HG02610 (cell line): Measurements from ENCODE around the gene TRIM25.

ENCODE experiments used
- ATAC-seq: cut with Tn5 transposase; IDR thresholded peaks from one replicate; pipeline ENCODE4 v1.9.1; 2021; ENCODE audit warnings: mild to moderate bottlenecking, moderate library complexity; ENCODE audit not compliant: unreplicated experiment

TRIM25 gene

DNA sequence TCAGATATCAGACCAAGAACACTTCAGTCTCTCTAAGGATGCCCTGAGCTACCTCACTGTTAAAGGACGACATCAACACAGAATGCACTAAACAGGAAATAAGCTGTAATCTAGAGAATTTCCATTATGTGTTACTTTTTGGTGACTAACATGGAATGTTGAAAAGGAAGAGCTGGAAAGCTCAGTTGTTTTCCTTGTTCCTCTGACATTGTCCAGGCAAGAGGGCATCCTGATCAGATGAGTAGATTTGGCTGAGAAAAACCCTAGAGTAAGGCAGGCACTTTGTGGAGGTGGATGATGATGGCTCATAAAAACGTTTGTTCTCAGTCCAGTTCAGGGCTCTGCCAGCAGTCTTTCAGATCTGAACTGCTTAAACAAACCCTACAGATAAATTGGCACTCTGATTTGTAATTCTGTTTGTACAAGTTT lies 45.9 kb downstream of the TRIM25 start:
- ATAC-seq: no peak

DNA sequence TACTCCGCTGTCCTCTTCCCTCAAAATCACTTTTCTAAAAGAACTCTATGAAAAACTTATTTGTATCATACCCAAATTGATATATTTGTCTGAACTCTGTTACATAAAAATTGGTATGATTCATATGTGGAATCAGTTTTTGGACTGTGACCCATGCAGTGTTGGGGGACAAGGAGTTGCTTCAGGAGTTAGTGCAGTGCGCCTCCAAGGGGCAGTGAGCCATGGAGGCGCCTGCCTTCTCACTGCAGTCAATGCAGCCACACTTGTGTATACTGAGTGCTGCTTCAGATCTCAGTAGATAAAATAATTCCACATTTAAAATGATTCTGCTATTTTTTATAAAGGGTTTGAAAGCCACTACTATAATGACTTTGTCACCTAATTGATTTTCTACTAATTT lies 47.4 kb downstream of the TRIM25 start:
- ATAC-seq: no peak

DNA sequence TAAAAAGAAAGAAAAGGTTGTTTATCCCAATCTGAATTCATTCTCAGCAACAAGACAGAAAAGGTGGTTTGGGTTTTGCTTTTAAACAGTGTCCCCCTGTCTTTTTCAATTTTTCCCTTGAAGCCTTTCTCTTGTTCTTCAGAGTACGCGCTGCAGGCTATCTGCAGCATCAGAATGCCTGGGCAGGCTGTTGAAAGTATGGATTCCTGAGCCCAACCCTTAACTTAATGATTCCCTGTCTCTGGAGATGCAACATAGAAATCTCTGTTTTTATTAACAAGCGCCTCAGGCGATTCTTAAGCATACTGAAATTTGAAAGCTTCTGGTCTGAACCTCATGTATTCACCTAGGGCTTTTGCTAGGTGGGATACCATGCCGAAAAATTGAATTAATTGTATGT lies 47.8 kb downstream of the TRIM25 start:
- ATAC-seq: no peak

DNA sequence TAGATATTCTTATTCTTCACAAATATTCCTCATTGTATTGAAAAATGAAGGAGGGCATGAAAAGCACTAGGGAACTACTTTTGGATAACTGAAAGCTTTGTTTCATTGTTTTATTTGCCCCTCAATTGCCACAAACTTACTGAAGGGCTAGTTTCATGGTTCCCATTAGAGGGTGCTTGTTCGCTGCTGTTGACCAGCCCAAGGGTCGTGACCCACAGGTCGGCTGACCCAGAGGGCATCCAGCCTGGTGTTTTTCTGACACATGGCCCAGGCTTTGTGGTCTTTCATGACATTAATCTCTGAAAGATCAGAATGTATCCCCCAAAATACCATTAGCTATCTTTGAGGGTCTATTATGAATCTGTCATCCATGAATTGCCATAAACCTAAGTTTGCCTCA lies 49.9 kb downstream of the TRIM25 start:
- ATAC-seq: no peak

DNA sequence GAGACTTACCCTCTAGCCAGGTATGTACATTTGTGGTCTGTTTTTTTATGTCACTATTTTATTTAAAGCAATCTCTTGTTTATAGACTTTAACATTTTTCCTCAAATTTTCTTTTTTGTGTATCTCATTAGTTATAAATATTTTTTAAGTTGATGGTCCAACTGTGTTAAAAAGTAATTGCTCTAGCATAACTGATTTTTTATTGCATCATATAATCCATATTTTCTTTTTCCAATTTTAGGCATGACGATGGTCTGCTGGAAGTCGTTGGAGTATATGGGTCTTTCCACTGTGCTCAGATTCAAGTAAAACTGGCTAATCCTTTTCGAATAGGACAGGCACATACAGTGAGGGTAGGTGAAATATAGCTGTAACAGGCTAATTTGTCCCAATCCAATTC lies 52.0 kb downstream of the TRIM25 start:
- ATAC-seq: no peak

DNA sequence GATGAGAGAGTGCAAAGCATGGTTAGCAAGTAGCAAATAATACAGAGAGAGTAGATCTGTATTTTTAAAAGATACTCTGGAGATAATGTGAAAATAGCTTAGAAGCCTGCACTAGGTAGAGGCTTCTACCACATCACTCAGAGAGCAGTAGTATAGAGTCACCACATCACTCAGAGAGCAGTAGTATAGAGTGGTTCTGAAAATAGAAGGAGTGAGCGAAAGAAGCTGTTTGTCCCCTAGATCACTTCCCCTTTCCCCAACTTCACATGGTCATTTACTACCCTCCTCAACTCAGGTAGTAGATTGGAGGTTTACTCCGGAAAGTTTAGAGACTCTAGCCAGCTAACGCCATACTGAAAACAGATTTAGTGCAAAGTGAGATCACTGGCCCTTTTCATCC lies 62.8 kb downstream of the TRIM25 start:
- peak; percentile 39 for ATAC-seq

DNA sequence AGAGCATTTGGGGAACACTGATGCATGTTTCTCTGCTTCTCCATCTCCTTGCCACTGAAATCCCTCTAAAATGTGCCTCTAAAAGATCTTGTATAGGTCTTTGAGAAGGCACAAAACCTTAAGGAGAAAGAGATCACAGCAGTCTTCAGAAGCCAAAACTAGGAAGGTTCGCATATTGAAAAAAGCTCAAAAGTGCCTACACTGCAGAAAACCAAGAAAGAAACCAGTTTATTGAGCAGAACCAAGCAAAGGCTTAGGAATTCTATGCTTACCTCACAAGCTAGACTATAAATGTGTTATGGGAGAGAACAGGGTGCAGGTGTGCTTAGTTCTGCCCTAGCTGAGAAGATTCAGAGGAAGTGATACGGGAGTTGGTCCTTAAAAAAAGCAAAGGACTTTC lies 63.3 kb downstream of the TRIM25 start:
- no peak for ATAC-seq

DNA sequence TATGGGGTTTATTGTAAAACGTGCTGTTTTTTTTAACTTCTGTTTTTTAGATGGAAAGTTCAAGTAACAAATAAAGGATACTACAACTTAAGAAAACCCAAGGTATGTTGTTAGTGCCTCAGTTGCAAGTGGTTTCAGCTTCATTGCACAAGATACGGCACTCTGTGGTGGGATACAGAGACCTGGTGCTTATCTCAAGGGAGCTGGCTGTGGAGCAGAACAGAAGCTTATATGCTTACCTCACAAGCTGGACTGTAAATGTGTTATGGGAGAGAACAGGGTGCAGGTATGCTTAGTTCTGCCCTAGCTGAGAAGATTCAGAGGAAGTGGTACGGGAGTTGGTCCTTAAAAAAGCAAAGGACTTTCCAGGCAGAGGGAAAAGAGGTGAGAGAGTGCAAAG lies 64.7 kb downstream of the TRIM25 start:
- no peak for ATAC-seq

DNA sequence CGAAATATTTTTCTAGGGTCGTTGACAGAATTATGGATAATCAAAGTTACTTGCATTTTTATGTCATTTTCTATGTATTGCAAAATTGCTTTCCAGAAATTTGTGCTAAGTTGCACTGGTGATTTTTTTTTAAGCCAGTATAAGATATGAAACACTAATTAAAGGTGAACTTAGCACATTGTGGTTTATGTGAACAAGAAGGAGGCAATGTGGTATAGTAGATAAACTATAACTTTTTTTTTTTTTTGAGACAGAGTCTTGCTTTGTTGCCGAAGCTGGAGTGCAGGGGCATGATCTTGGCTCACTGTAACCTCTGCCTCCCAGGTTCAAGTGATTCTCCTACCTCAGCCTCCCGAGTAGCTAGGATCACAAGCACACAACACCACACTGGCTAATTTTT lies 66.7 kb downstream of the TRIM25 start:
- ATAC-seq: no peak

DNA sequence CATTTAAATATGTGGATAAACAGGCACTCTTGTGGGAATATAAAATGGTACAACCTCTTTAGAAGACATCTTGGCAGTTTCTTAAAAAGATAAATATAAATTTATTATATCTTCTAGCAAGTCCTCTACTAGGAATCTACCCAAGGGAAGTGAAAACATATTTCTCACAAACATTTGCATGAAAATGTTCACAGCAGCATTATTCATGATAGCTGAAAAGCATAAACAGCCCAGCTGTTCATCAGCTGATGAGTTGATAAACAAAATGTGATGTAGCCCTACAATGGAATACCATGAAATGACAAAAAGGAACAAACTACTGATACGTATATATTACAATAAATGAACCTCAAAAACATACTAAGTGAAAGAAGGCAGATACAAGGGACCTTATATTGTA lies 67.9 kb downstream of the TRIM25 start:
- no peak for ATAC-seq

DNA sequence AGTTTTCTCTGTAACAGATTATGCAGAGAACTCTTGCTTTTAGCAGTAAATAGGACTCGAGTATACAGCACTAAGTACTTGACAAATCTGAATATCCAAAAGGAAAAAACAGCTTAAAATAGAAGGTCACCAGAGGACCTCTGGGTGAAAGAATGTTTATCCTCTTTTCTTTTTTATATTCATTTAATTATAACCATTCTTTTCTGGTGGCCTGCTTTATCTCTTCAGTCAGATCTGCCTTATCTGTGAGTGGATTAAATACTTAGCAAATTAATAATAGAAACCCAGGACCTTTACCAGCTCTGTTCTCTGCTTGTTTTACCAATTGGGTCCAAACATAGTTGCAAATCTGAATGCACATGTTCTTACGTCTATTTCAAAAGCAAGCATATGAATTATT lies 71.3 kb downstream of the TRIM25 start:
- no peak for ATAC-seq

DNA sequence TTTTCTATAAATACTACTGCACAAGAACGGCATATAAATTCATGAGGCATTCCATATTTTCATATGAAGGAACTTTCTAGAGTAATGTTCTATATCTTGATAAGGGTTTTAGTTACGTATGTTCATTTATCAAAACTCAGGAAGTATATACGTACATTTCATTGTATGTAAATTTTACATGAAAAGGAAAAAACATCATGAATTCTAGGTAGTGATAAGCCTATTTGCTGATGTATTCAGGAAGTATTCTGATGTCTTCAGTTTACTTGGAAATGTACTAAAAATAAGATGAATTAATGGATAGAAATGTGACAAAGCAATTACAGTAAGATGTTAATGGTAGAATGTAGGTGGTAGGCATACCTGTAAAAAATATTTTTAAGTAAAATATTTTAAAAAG lies 75.2 kb downstream of the TRIM25 start:
- ATAC-seq: no peak
